Endodermal cell (in vitro differentiated cells): ENCODE results near the gene NOCT. TPM values are rescaled to one million over a fixed set of nuclear protein-coding genes. Genes with fewer than 3 reads are reported as not detected.
A peak's percentile ranks its signal among the peaks of the same experiment; 100 is the strongest.
"Not testable (repeated sequence)": the region's sequence is repeated elsewhere in the genome, so short reads cannot be mapped to it uniquely, and the experiment has no call there.

ENCODE experiments used
- DNase-seq: peaks from one replicate; pipeline ENCODE4 v3.0.0-alpha.2; 2017
- H3K27ac ChIP-seq: 2 replicates; pipeline ENCODE4 v1.5.1; 2013; ENCODE audit warnings: mild to moderate bottlenecking, low read depth, low read length, moderate library complexity
- H3K27me3 ChIP-seq: 2 replicates; pipeline ENCODE4 v1.6.1; 2013; ENCODE audit warnings: mild to moderate bottlenecking, low read length, moderate library complexity; ENCODE audit not compliant: insufficient read depth, control insufficient read depth, poor library complexity, severe bottlenecking
- H3K36me3 ChIP-seq: 2 replicates; pipeline ENCODE4 v1.7.0; 2013; ENCODE audit warnings: mild to moderate bottlenecking, low read length, moderate library complexity; ENCODE audit not compliant: control insufficient read depth, insufficient read depth
- H3K4me1 ChIP-seq: one replicate; pipeline ENCODE4 v1.7.0; 2013; ENCODE audit warnings: low read length; ENCODE audit not compliant: control insufficient read depth, insufficient read depth
- H3K4me3 ChIP-seq: 2 replicates; pipeline ENCODE4 v1.5.1; 2013; ENCODE audit warnings: mild to moderate bottlenecking, low read length, moderate library complexity
- H3K9ac ChIP-seq: 2 replicates; pipeline ENCODE4 v1.6.1; 2013; ENCODE audit warnings: mild to moderate bottlenecking, low read length, moderate library complexity; ENCODE audit not compliant: poor library complexity, severe bottlenecking; ENCODE audit errors: extremely low read depth
- H3K9me3 ChIP-seq: 2 replicates; pipeline ENCODE4 v1.6.1; 2013; ENCODE audit warnings: mild to moderate bottlenecking, low read length, moderate library complexity; ENCODE audit not compliant: control insufficient read depth
- H3K27ac Mint-ChIP-seq: 2 replicates; pipeline ENCODE4 v1.8.0; 2020; ENCODE audit warnings: mixed read lengths
- H3K27me3 Mint-ChIP-seq: 2 replicates; pipeline ENCODE4 v1.8.0; 2021; ENCODE audit warnings: mild to moderate bottlenecking, mixed read lengths; ENCODE audit not compliant: insufficient read depth
- H3K36me3 Mint-ChIP-seq: 2 replicates; pipeline ENCODE4 v1.8.0; 2020; ENCODE audit warnings: low read depth, mixed read lengths
- H3K4me1 Mint-ChIP-seq: 2 replicates; pipeline ENCODE4 v1.8.0; 2020; ENCODE audit warnings: mixed read lengths
- H3K4me3 Mint-ChIP-seq: 2 replicates; pipeline ENCODE4 v1.8.0; 2020; ENCODE audit warnings: mild to moderate bottlenecking, moderate library complexity, mixed read lengths
- H3K9me3 Mint-ChIP-seq: 2 replicates; pipeline ENCODE4 v1.8.0; 2020; ENCODE audit warnings: mild to moderate bottlenecking, mixed read lengths
- CTCF ChIP-seq: fragments of 200-600 bp; sonication (generic); conservative IDR thresholded peaks from 2 replicates; pipeline ENCODE4 v1.5.0; 2021; ENCODE audit warnings: antibody characterized with exemption, mild to moderate bottlenecking
- WGBS, 2 experiments: methylation state at CpG; one replicate each; pipeline versions ENCODE4 v1.1.5 to v1.1.7; 2013; ENCODE audit warnings: missing lambda C conversion rate in 2 of 2, mixed read lengths in 1 of 2; ENCODE audit not compliant: insufficient coverage in 1 of 2, insufficient read length in 1 of 2; 5-methylcytosine and 5-hydroxymethylcytosine counted together
- total RNA-seq, 2 donors: library from RNA; stranded (reverse); fragmentation: NEBNext Ultra II Directional in 1 of 2; extraction: Animal tissue kit (Norgen Biotek cat#: 25700) in 1 of 2; gene quantifications; 2 replicates in 1 of 2; 3 replicates in 1 of 2; pipeline ENCODE4 v1.2.1, GENCODE V29; 2021

The NOCT gene
- total RNA-seq, 2 donors from 2014 or later, result 11.7 to 22.3 TPM

- Histone ChIP-seq H3K36me3 (peaks cover 16% of the 10 kb centered on the region), H3K4me1 (peaks cover 6% of the 10 kb centered on the region), H3K4me3 (peak overlapping the region; percentile 75), H3K27me3 (no peaks in the 10 kb centered on the region), H3K27ac (no peak overlapping the region), H3K9me3 (no peaks in the 10 kb centered on the region), H3K9ac (no peak overlapping the region)
- Mint-ChIP-seq H3K4me3 (peak overlapping the region; percentile 27), H3K4me1 (peaks cover 36% of the 10 kb centered on the region), H3K27me3 (no peaks in the 10 kb centered on the region), H3K27ac (peak overlapping the region; percentile 48), H3K9me3 (no peaks in the 10 kb centered on the region), H3K36me3 (peaks cover 12% of the 10 kb centered on the region)
- peak; percentile 78 for DNase-seq
- WGBS, 2 experiments, result 25 to 39% methylated on average over 3 to 4 of the region's 4 CpGs
- no peak for TF ChIP-seq CTCF
Observed at GRCh38 chr4:139020384-139020783, 4.8 kb downstream of the NOCT start.

GRCh38 chr4:139021071-139021470 is 5.5 kb downstream of the NOCT start:
- H3K36me3 Mint-ChIP-seq, result peaks cover 12% of the 10 kb centered on the region
- H3K4me1 Mint-ChIP-seq, result peaks cover 36% of the 10 kb centered on the region
- H3K9ac ChIP-seq, H3K9me3 Mint-ChIP-seq, DNase-seq, H3K4me1 ChIP-seq, H3K4me3 ChIP-seq, H3K9me3 ChIP-seq, H3K27ac ChIP-seq, H3K27me3 Mint-ChIP-seq, H3K27me3 ChIP-seq: not testable (repeated sequence)
- H3K27ac Mint-ChIP-seq, result peak overlapping the region; percentile 48
- peak overlapping the region; percentile 27 for H3K4me3 Mint-ChIP-seq
- 91 to 93% methylated on average over 9 to 11 of the region's 12 CpGs for WGBS, 2 experiments
- H3K36me3 ChIP-seq, result peaks cover 16% of the 10 kb centered on the region

- 93 to 97% methylated on average over 5 of the region's 5 CpGs for WGBS, 2 experiments
- H3K9me3 ChIP-seq, result no peaks in the 10 kb centered on the region
- H3K4me1 Mint-ChIP-seq, result peaks cover 32% of the 10 kb centered on the region
Observed at GRCh38 chr4:139022835-139023234, 7.3 kb downstream of the NOCT start.

More at GRCh38 chr4:139022835-139023234, 7.3 kb downstream of the NOCT start:
- no peak overlapping the region for H3K27ac Mint-ChIP-seq
- Histone ChIP-seq H3K9ac (no peak overlapping the region), H3K27ac (no peak overlapping the region), H3K36me3 (peaks cover 20% of the 10 kb centered on the region), H3K4me1 (peaks cover 6% of the 10 kb centered on the region), H3K27me3 (no peaks in the 10 kb centered on the region), H3K4me3 (no peak overlapping the region)
- no peaks in the 10 kb centered on the region for H3K9me3 Mint-ChIP-seq
- TF ChIP-seq CTCF, result no peak
- DNase-seq, result no peak
- peaks cover 10% of the 10 kb centered on the region for H3K36me3 Mint-ChIP-seq
- H3K27me3 Mint-ChIP-seq, result no peaks in the 10 kb centered on the region
- H3K4me3 Mint-ChIP-seq, result no peak overlapping the region
